ENCODE results near the gene KDM5B.
"Not testable (repeated sequence)": the region's sequence is repeated elsewhere in the genome, so short reads cannot be mapped to it uniquely, and the experiment has no call there.

KDM5B gene

DNA sequence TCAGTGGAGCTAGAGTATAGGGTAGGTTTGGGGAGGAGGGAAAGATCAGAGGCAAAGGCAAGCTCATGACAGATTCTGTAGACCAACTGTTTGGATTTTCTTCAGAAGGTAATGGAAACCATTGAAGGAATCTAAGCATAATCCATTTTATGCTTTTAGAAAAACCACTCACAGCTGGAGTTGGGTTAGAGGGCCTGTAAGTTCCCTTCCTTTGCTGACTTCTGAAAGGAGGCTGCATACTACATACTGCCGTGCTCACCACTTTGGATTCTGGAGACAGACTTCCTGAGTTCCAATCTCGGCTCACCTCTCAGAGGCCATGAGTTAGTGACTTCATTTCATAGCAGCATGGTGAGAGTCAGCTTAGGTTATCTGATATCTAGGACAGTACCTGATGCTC is 91.6 kb downstream of the KDM5B start:
- DNase-seq (ENCODE audit: low read depth) = no peak
- TF ChIP-seq, protein P1, sequence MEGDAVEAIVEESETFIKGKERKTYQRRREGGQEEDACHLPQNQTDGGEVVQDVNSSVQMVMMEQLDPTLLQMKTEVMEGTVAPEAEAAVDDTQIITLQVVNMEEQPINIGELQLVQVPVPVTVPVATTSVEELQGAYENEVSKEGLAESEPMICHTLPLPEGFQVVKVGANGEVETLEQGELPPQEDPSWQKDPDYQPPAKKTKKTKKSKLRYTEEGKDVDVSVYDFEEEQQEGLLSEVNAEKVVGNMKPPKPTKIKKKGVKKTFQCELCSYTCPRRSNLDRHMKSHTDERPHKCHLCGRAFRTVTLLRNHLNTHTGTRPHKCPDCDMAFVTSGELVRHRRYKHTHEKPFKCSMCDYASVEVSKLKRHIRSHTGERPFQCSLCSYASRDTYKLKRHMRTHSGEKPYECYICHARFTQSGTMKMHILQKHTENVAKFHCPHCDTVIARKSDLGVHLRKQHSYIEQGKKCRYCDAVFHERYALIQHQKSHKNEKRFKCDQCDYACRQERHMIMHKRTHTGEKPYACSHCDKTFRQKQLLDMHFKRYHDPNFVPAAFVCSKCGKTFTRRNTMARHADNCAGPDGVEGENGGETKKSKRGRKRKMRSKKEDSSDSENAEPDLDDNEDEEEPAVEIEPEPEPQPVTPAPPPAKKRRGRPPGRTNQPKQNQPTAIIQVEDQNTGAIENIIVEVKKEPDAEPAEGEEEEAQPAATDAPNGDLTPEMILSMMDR (IDR thresholded peaks at IDR 0.05; ENCODE audit: control insufficient read depth, insufficient read depth, low read depth, low read length, missing control alignments) = no peak
- H3K4me3 ChIP-seq (ENCODE audit: control insufficient read depth, low read depth, low read length) = no peak overlapping the region

DNA sequence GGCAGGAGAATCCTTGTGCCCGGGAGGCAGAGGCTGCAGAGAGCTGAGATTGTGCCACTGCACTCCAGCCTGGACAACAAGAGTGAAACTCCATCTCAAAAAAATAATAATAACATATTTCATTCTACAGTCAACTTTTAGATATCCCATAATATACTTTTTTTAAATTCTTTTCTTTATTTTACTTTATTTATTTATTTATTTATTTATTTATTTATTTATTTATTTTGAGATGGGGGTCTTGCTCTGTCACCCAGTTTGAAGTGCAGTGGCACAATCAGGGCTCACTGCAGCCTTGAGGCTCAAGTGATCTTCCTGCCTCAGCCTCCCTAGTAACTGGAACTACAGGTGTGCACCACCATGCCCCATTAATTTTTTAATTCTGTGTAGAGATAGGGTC is 94.0 kb downstream of the KDM5B start:
- DNase-seq (ENCODE audit: low read depth) = not testable (repeated sequence)

DNA sequence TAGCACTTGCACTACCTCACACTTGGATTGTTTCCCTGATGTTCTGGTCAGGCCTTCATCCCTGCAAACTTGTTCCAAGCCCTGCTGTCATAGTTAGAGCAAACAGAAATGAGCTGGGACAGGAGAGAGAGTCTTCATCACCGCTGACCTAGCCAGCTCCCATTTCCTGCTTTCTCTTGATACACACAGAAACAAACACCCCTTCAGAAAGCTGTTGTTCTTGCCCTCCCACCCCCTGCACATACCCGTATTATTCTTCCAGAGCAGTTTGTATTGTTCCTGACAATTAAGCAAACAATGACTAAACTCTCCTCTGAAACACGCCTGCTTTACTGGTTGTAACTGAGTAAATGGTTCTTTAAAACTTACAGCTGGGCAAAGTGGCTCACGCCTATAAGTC is 95.1 kb downstream of the KDM5B start:
- H3K4me3 ChIP-seq (ENCODE audit: control insufficient read depth, low read depth, low read length) = no peak overlapping the region
- TF ChIP-seq, protein P1 (IDR thresholded peaks at IDR 0.05; ENCODE audit: control insufficient read depth, insufficient read depth, low read depth, low read length, missing control alignments) = no peak
- no peak for DNase-seq (ENCODE audit: low read depth)

More for the DNA sequence above, 94.0 kb downstream of the KDM5B start:
- not testable (repeated sequence) for H3K4me3 ChIP-seq (ENCODE audit: control insufficient read depth, low read depth, low read length)

DNA sequence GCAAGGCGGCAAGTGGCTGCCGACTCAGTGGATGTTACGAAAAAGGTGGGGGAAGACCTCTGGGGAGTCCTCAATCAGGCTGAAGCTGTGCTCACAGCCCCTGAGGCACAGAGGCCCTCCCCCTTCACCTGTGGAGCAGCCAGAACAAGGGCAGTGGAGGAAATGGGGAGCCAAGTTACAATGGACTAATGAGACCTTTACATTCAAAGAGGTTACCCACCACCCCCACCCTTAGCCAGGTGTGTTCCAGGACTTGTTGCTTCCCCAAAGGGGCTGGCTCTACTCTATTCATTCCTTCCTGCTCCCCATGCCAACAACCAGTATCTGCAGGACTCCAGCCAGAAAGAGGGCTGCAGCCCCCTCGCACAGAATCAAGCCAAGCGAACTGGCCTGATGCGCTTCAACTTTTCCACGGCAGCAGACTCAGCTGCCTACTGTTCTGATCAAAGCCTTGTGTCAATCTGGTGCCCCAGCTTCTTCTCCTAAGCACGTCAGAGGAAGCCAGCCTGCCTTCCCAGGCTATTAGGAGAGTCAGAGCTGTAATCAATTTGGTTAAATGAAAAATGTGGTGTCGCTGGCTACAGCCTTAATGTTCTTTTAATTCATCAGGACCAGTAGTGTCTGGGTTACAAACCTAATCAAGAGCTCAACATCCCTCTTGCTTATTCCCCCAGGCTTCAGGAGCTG is 96.1 kb downstream of the KDM5B start:
- TF ChIP-seq, protein P1 (IDR thresholded peaks at IDR 0.05; ENCODE audit: control insufficient read depth, insufficient read depth, low read depth, low read length, missing control alignments) = no peak
- DNase-seq (ENCODE audit: low read depth) = no peak
- no peak overlapping the region for H3K4me3 ChIP-seq (ENCODE audit: control insufficient read depth, low read depth, low read length)

DNA sequence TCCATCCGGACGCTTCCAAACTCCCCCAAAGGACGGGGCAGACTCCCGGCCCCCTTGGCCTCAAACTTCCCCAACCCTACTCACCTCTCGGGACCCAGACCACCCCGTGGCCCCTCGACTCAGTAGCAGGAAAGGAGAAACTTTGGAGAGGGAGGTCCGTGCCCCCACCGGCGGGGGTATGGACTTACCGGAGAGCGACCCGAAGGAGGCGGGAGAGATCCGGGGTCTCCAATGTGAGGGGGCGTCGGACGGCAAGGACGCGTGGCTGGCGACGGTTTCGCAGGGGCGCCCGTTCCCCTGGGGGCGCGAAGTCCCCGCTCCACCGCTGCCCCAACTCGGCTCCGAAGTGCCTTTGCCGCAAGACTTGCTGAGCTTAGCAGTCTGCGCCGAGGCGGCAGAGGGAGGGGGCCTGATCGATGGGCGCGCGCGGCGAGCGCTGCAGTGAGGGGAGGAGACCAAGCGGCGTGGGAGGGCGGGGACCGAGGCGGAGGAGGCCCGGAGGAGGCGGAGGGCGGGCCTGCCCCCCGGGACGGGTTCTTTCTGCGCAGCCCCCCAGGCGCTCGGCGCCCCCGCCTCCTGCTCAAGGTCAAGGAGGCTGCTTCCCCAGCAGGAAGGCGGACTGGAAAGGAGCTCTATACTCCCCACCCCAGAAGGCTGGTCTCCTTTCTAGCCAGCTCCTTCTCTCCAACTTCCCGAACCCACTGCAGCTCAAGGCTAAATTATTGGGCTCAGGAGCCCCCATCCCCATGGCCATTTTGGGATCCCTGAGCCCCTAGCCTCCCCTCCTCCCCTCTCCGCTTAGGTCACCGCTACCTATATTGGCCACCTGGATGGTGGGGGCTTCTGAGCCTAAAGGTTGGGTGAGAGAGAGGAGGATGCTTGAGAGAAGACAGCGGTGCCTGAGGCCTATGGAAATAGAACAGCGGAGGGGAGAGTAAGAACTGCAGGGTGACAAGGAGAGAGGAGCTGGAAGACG is 97.9 kb downstream of the KDM5B start, which contains the start of gene SYT2:
Gene SYT2 (minus strand): TSS at position 385 of the 976 bp plus-strand sequence. CDS start 104,682 bp downstream, outside the sequence.
- TF ChIP-seq, protein P1 (IDR thresholded peaks at IDR 0.05; ENCODE audit: control insufficient read depth, insufficient read depth, low read depth, low read length, missing control alignments) = no peak
- DNase-seq (ENCODE audit: low read depth) = no peak
- no peak within 1 kb of the TSS; the same call in 1 of the 2 replicates for H3K4me3 ChIP-seq (ENCODE audit: control insufficient read depth, low read depth, low read length)

DNA sequence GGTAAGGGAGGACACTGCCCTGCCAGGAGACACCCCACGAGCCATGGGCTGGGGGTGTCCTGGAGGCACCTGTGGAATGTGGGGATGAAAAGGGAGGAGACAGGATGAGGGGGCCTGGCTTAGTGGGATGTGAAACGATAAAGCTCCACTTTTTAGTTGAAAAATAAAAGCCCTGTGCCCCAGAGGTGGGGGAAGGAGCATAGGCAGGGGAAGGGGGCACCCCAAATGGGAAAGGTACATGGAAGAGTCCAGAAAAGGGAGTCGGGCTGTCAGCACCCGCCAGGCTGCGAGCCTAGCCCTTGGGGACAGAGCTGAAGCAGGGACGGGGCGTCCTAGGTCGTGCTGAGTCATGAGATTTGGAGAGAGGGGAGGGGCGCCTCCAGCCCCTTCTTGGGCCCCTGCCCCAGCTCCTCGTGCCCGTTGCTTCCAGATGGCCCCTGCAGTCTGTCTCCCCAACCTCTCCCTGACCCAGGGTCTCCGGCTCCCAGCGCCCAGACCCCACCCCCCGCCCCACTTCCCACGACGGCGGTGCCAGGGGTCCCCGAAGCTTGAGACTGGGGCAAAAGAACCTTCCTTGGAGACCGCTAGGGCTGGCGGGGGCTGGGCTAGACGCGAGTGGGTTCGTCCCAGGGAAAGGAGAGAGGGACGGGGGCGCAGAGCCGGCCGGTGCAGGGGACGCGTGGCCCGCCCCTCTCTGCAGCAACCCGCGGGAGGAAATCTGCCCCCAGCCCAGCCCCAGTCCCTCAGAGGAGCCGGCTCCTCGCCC is 98.8 kb downstream of the KDM5B start:
- no peak for DNase-seq (ENCODE audit: low read depth)
- TF ChIP-seq, protein P1 (IDR thresholded peaks at IDR 0.05; ENCODE audit: control insufficient read depth, insufficient read depth, low read depth, low read length, missing control alignments) = no peak
- no peak overlapping the region for H3K4me3 ChIP-seq (ENCODE audit: control insufficient read depth, low read depth, low read length)

Data from AG09309 (cell line).